HK-2 (cell line): ENCODE results near the gene NELFCD.
"Not testable (repeated sequence)": the region's sequence is repeated elsewhere in the genome, so short reads cannot be mapped to it uniquely, and the experiment has no call there.

Source experiments
- DNase-seq: peaks from one replicate; pipeline ENCODE4 v3.0.0-alpha.2; 2018; ENCODE audit not compliant: unreplicated experiment

The NELFCD gene

DNA sequence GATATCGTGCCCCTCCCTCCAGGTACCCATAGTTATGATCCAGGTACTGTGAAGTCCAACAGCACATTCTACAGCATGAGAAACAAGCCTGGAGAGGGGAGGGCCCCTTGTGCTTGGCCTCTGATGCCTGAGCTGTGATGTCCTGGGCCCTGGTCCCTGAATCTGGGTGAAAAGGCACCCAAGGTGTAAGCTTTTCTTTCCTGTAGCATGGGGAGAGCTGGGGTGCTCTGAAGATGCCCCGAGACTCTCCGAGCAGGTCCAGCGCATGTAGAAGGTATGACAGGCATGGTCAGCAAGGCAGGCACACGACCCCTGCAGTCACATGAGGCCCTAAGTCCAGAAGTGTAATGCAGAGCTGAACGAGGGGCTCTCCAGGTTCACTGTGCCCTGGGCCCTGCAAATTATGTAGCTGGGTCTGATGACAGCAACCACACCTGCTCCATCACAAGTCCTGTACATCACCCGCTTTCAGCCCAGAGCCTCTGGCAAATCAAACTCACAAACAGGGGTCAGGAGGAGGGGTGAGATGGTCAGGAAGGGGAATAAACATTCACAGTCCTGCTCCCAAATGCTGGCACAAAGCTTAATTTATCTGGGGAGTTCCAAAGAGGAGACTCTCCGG, 27.8 kb downstream of the NELFCD start:
- no peak for DNase-seq

DNA sequence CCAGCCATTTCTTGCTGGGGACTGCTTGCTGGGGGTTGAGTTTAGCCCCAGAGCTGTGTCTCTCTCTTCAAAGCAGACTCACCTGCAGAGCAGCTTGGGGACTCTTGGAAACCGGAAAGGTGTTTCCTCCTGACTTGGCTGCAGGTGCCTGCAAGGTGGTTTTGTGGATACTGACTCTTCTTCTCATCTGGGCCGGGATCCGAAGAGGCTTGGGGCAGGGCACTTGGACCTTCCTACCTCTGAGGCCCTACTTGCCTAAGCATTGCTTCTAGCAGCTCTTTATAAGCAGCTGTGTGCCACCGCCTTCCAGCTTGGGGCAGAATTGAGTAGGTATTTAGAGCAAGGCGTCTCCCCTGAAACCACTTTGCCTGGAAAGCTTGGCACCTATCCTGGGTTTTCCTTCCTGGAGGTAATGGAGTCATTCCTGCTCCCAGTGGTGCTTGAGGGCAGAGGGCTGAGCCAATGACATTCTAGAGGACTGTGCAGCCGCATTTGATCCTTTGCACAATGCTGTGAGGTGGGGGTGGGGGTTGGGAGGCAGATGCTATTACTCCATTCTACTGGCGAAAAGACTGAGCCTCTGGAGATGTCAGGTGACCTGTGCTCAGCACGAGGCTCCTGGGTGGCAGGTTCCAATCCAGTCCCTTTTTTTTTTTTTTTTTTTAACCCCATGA, 29.4 kb downstream of the NELFCD start:
- peak; percentile 74 for DNase-seq

DNA sequence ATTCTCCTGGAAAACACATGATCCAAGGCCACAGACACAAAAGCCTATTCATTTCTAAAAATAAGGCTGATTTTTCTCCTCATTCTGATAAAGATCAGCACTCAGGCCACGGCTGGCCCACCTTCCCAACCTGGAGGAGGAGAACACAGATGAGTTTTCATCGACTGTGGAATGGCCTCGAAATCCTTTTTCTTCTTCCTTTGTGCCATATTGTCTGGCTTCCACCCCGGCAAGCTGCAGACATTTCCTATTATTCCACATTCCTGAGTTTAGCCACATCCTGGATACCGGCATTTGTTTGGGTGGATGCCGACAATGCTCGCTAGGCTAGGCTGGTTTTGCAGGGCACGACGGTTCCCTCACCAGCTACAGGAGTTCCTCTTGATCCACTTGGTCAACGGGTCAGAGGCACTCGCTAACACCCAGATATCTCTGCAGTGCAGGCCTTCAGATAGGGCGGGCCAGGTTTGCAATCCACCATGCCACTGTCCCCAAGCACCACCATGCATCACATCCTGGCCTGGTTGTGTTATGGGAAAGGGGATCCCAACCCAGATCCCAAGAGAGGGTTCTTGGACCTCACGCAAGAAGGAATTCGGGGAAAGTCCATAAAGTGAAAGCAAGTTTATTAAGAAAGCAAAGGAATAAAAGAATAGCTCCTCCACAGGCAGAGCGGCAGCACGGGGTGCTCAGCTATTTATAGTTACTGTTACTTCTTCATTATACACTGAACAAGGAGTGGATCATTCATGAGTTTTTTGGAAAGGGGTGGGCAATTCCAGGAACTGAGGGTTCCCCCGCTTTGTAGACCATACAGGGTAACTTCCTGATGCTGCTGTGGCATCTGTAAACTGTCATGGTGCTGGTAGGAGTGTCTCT, 30.2 kb downstream of the NELFCD start:
- DNase-seq = peak; percentile 90

DNA sequence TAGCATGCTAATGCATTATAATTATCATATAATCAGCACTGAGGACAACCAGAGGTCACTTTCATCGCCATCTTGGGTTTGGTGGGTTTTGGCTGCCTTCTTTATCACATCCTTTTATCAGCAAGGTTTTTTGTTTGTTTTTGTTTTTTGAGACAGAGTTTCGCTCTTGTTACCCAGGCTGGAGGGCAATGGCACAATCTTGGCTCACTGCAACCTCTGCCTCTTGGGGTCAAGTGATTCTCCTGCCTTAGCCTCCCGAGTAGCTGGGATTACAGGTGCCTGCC, 30.8 kb downstream of the NELFCD start:
- not testable (repeated sequence) for DNase-seq

DNA sequence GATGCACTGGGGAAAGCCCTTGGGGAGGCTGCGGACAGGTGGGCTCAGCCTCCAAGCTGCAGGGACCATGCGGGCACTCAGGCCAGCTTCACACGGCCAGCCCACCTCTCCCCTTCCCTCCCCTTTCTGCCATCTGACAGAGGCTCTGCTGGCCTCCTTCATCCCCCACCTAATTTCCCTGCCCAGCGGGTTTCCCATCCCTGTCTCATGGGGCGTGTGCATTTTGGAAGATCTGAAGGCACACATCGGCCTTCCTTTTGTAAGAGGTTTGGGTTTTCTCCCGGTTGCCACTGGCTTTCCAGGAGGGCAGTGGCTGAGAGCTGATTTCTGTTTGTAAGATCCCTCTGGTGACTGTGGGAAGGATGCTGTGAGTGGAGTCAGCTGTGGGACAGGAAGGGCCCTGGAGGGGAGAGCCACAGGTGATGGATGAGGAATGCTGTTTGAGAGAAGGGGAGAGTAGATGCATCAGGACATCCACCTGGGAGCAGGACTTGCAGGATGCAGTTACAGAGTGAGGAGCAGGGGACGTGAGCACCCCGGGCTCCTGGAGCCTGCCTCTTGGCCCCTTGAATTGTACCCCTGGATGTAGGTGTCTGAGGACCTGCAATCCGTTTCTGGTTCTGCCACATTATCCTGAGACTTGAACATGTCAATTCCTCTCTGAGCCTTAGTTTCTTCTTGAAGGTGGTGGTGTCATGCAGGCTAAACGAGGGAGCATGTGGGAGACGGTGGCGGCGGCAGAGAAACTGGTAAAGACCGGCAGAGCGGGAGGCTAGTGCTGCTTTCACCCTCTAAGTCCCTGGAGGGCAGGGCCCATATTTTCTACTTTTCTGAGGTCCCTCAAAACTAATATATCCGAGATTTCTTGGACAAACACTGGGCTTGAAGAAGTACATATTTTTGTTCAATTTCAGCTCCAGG, 32.2 kb downstream of the NELFCD start:
- no peak for DNase-seq

DNA sequence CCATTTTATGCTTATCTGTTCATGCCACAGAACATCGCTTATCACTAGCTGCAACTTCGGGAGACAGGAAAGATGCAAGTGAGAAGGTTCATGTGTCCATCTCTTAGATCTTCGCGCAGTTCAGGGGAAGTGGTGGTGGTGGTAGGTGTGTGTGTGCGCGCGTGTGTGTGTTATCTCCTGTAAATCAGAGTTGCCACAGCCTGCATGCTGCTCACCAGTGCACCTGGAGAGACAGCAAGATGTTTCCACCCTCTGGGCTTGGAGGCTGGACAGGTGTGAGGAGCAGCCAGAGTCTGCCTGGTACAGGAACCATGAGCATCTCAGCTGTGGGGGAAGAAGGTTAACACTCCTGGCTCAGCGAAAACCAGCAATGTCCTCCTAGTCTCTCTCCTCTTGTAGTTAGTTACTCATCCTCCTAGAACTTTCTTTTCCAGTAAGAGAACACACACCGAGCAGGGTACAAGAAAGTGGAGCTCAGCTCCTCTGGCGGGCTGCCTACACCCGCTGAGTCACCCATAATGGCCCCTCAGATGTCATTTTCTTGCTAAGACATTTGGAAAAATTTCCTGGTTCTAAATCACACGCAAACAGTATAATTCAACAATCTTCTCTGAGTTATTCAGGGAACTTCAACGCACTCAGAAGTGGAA, 33.0 kb downstream of the NELFCD start:
- DNase-seq = no peak

DNA sequence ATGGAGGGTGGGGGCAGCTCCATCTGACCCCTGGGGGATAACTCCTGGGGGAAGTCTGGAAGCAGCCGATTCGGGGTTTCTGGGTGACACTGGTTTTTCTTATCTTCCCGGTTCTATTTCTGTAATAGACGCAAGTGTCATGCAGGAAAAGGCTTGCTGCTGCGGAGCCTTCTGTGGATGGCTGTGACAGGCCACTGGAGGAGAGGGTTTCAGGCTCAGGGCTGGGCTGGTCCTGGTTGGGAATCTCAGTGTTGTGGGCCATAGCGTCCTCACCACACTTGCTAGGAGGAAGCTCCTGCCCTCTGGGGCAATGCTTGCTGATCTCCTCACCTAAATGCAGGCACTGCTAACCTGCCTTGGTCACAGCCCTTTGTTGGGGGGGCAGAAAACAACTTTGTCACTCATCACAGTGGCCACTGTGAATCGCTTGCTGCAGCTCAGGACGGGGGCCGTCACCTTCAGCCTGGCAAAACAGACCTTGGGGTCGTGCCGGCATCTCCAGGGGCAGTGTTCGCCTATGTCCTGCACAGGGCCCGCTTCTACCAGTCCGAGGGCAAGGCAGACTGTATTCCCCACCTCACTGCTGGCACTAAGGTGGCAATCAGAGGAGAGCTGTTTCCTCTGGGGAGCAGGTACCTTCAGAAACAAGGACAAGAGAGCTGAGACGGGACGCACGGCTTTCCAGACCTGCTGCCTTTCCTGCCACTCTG, 33.8 kb downstream of the NELFCD start:
- no peak for DNase-seq

DNA sequence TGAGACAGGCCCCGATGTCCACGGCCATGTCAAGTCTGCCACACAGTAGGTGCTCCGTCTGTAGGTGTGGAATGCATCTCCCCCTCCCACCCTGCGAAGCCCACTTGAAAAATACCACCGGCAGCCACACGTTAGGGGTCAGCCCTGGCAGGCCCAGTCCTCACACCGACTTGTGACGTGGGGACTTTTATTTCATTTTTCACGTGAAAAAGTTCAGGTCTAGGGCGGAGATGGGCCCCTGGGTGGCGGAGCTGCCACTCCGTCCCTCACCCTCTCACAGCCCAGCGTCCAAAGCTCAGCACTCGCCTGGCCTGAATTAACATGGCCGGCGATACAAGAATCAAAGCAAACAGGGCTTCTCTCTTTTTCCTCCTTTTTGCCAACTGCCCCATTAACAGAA, 34.4 kb downstream of the NELFCD start:
- no peak for DNase-seq

DNA sequence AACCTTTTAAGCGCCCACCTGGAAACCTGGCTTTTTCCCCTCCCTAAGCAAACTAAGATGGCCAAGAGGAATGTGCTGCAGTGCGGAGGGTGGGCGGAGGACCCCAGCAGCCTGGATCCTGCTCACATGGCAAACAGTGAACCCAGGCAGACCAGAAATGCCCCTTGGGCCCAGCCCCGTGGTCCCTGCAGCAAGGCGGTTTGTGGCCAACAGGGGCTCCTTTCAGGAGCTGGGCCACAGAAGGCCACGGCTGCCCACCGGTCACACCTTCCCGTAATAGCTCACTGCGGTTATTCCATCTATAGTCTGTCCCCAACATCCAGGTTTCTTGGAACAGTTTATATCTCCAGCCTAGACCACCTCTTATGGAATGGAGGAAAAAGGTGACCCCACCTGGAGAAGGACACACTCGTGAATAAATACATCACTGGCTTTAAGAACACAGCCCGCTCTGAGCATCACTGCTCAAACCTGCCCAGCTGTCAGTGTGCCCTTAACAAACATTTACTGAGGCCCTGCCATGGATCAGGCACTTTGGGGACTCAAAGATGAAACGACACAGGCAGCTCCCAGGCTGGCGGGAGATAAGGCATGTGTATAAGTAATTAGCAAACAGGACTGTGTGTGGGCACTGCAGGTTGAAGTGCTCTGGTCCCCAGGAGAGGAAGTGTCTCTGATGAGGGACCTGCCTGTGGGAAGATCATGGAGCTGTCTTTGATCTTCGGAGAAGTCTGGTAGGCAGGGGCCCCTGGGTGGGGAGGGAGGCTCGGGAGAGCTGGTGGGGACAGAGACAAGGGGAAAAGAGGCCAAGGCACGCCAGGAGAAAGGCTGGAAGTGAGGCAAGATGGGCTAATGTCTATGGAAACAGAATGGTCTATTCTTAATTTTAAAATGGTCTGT, 35.0 kb downstream of the NELFCD start:
- DNase-seq = no peak

DNA sequence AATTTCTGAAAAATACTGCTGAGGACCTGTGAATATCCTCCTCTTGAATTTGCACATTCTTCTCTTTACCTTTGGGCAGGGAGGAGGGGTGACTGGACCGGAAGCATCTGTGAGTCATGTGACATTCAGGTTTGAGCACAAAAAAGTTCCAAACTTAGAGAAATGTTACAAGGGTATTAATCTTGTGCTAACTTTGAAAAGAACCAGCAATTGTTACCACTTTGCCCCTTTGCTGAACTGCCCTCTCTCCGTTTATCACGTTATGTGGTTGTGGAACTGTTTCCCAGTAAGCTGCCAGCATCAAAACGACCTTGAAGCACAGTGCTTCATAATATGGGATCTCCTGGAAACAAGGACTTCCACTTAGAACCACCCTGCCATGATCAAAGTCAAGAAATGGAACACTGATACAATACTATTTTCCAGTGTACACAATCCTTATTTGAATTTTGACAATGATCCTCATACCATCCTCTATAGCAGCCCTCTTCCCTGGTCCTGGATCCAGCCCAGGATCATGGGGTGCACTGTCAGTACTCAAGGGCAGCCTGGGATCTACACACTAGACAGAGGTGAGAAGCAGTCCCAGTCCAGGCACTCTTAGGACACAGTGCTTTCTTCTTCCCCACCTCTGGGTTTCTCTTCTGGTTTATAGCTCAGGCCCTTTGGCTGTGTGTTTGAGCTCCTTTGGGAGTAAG, 35.9 kb downstream of the NELFCD start:
- DNase-seq = no peak

DNA sequence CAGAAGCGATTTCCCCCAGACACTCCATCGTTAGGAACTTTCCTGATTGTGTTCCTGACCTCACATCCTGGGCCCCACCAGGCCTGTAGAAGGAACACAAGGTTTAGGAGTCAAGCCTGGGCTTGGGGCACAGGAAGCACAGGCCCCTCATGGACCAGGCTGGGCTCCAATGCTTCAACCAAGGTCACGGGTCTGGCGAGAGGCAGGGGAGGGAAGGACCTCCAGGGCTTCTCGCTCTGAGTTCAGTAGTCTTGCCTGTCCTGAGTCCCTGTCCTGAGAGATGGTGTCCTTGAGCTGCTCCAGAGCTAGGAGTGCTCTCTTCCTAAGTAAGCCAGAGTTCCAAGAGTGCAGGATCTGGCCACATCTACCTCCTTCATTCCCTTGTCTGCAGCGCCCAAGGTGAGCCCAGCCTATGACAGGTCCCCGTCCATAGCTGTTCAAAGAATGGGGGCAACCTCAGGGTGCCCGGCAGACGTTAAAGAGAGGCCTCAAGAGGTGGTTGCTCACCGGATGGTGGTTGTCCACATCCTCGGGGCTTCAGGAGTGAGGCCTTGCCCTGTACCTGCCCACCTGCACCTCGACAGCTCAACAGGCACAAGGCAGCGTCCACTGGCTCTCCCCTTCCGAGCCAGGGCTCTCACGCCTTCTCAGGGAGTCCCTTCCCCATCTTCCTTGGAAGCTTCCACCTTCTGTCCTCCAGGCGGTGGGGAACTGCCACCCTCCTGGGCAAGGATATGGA, 36.6 kb downstream of the NELFCD start:
- no peak for DNase-seq

DNA sequence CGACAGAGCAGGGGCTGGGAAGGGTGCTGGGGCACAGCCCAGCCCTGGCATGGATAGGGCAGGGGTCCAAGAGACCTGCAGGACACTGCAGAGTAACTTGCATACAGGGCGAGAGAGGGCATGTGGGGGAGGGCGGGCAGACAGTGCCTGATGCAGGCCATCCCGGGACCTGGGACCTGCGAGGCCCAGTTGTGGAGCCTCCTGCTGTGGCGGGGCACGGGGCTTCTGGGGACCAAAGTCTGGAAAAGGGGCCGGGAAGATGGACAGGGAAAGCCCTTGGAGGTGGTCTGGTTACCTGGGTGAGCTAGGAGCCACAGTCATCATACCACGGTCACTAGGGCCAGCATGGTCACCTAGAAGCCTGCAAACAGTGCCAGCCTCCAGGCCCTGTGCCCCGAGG, 37.8 kb downstream of the NELFCD start:
- DNase-seq = no peak

DNA sequence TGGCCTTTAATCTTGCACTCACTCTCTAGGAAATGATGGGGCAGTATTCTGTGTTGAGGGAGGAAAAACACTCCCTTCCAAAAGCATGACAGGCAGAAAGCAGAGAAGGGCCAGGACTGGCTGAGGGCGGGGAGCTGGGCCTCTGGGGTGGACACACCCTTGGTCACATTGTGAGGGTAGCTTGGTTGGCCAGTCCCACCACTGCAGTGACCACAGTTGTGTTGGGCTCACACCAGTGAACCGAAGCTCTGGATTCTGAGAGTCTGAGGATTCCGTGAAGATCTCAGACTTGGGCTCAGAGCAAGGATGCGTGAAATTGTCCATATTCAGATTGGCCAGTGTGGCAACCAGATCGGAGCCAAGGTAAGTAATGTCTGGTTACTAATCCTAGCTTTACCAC, 38.2 kb downstream of the NELFCD start, which contains the start of gene TUBB1:
TSS of gene TUBB1 (plus strand) at position 213 of the 400 bp plus-strand sequence. CDS start at position 307, 94 bp downstream.
- DNase-seq = no peak

DNA sequence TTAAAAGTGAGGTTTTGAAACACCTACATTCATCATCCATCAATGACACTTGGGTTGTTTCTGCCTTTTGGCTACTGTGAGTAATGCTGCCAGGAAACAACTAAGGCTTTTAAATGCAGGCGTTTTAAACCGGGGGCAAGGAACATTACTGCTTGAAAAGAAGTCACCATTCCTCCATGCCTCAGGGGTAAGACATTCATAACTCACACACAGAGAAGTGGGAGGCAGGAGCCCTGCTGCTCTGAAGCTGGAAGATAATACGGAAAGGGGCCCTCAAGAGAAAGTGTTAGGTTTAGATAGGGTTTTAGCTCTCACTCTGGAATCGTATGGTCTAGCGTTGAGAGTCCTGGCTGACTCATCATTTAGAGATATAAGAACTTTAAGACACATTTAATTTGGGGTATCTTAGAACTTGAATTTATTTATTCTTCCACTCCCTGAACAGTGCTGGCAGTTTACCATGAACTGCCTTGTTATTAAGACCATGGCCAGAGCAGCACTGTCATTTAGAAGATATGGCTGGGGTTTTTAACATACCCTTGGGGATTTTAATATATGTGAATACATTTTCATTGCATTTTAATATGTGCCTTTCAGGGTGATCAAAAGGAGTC, 40.0 kb downstream of the NELFCD start:
- no peak for DNase-seq

DNA sequence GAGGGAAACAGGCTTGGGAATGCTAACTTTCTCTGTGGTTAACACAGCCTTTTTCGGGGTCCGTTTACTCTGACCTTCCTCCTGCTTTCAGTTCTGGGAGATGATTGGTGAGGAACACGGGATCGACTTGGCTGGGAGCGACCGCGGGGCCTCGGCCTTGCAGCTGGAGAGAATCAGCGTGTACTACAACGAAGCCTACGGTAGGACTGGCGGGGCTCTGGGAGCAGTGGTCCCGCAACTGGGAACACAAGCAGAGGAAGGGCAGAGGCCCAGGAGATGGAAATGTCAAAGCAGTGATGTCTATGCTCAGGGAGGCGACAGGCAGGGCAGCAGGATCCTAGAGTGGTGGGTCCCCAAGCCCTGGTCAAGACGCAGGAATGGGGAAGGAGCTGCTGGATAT, 41.7 kb downstream of the NELFCD start:
- DNase-seq = no peak

DNA sequence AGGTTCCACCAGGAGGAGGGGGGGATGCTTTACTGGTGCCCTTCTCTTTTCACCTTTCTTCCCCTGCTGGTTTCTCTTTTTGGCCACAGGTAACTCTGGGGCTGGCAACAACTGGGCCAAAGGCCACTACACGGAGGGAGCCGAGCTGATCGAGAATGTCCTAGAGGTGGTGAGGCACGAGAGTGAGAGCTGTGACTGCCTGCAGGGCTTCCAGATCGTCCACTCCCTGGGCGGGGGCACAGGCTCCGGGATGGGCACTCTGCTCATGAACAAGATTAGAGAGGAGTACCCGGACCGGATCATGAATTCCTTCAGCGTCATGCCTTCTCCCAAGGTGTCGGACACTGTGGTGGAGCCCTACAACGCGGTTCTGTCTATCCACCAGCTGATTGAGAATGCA, 42.6 kb downstream of the NELFCD start:
- DNase-seq = no peak

DNA sequence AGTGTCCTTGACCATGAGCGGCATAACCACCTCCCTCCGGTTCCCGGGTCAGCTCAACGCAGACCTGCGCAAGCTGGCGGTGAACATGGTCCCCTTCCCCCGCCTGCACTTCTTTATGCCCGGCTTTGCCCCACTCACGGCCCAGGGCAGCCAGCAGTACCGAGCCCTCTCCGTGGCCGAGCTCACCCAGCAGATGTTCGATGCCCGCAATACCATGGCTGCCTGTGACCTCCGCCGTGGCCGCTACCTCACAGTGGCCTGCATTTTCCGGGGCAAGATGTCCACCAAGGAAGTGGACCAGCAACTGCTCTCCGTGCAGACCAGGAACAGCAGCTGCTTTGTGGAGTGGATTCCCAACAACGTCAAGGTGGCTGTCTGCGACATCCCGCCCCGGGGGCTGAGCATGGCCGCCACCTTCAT, 43.1 kb downstream of the NELFCD start:
- no peak for DNase-seq

DNA sequence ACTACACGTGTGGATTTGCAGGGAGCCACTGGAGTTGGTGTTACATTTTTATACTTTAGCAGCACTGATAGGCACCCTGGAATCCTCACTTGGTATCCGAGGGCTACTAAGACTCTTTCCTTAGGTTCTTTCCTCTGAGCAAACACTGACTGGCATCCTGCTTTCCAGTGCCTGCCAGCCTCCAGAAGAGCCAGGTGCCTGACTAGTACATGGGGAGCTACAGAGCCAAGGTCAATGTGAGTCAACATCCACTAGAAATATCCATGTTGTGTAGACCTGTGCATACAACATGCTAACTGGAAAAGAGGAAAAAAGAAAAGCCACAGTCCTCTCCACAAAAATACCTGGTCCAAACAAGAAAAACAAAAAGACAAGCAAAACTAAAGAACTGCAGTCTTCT, 44.0 kb downstream of the NELFCD start:
- no peak for DNase-seq
